ENCODE results near the gene TRAPPC2L.

TRAPPC2L gene

DNA sequence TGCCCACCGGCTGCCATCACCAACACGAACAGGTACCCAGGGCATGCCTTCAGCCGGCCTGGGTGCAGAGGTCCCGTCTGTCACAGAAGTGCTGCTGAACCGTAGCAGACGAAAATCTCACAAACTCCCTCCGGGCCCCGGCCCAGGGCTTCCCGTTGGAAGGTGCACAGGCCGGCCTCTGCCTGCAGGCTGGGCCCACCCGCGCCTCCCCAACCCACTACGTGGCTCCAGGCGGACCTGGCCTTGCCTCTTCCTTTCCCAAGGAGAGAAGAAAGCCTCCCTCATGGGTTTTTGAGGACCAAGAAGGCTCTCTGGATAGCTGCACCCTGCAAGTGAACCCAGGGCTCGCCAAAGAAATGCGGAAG is 55.0 kb downstream of the TRAPPC2L start:
- DNase-seq: no peak

All from NCI-H510A (cell line).